HepG2 (cell line): ENCODE data around the gene OSBPL9. TPM values are rescaled to one million over a fixed set of nuclear protein-coding genes. Genes with fewer than 3 reads are reported as not detected.

ENCODE experiments used
- ATAC-seq: fragments of 200-7000 bp; cut with Tn5 transposase; 3 replicates; pipeline ENCODE4 v1.9.1; 2020; ENCODE audit warnings: mild to moderate bottlenecking, moderate library complexity
- BruUV-seq: library from RNA; stranded (reverse); fragments of 400-500 nt; replicated peaks from 2 replicates; lab custom pipeline; 2021; lab: Mats Ljungman, UMichigan
- CTCF ChIA-PET: fragments of 300-600 bp; formaldehyde crosslinking; extraction: SDS; loops from one replicate; lab custom pipeline; 2021; ENCODE audit warnings: low total read pairs, inconsistent platforms, low intra/inter-chr PET ratio; lab: Yijun Ruan, JAX
- POLR2A ChIA-PET: fragments of 350-600 bp; sonication (Branson Sonifier 250); formaldehyde crosslinking; loops from one replicate; lab custom pipeline; 2020; ENCODE audit warnings: antibody characterized with exemption, inconsistent platforms; lab: Yijun Ruan, JAX
- DNase-seq: peaks from one replicate; pipeline ENCODE4 v3.0.0-alpha.2; 2015; ENCODE audit warnings: low spot score
- FAIRE-seq: peaks from 3 replicates; lab custom pipeline; 2011; peaks lifted over from hg19 to GRCh38; lab: Jason Lieb, UNC
- H2AFZ ChIP-seq: one replicate; pipeline ENCODE4 v1.6.1; 2011; ENCODE audit warnings: low read length, inconsistent platforms
- H3K27ac ChIP-seq: fragments of 300-600 bp; 3 replicates; pipeline ENCODE4 v1.8.0; 2011; ENCODE audit warnings: mixed run types, mild to moderate bottlenecking, mixed read lengths, low read length, inconsistent platforms; ENCODE audit not compliant: insufficient read depth; ENCODE audit errors: extremely low read length
- H3K27me3 ChIP-seq, 2 experiments: fragments of 200-600 bp in 1 of 2; 2 replicates in 1 of 2; 3 replicates in 1 of 2; pipeline versions ENCODE4 v1.6.0 to v1.8.0; 2011; ENCODE audit warnings: low read length in 2 of 2, mild to moderate bottlenecking in 2 of 2, moderate library complexity in 2 of 2, inconsistent platforms in 1 of 2; ENCODE audit not compliant: insufficient read depth in 2 of 2, control insufficient read depth in 1 of 2
- H3K36me3 ChIP-seq, 2 experiments: fragments of 200-600 bp in 1 of 2; replicated peaks in 1 of 2; 2 replicates in 1 of 2; 3 replicates in 1 of 2; pipeline versions ENCODE4 v1.5.1 to v1.8.0; 2011; ENCODE audit warnings: low read length in 2 of 2, inconsistent platforms in 1 of 2; ENCODE audit not compliant: insufficient read depth in 2 of 2, control insufficient read depth in 1 of 2
- H3K4me1 ChIP-seq: 2 replicates; pipeline ENCODE4 v1.5.1; 2012; ENCODE audit warnings: low read length, inconsistent platforms; ENCODE audit not compliant: insufficient read depth
- H3K4me2 ChIP-seq: 2 replicates; pipeline ENCODE4 v1.6.0; 2011; ENCODE audit warnings: low read depth, low read length, inconsistent platforms
- H3K4me3 ChIP-seq, 3 experiments: fragments of 200-600 bp in 1 of 3; sonication (generic), shearing (Covaris generic) in 1 of 3; replicated peaks in 1 of 3; 2 replicates each; pipeline ENCODE4 v1.5.1; 2011 to 2016; ENCODE audit warnings: low read length in 3 of 3, inconsistent platforms in 2 of 3, low read depth in 2 of 3, mild to moderate bottlenecking in 2 of 3, control low read depth in 1 of 3, mixed read lengths in 1 of 3; ENCODE audit not compliant: insufficient read depth in 1 of 3
- H3K79me2 ChIP-seq: one replicate; pipeline ENCODE4 v1.6.1; 2011; ENCODE audit warnings: low read length, inconsistent platforms; ENCODE audit not compliant: insufficient read depth
- H3K9ac ChIP-seq: 2 replicates; pipeline ENCODE4 v1.6.0; 2011; ENCODE audit warnings: mild to moderate bottlenecking, low read depth, low read length, inconsistent platforms; ENCODE audit not compliant: insufficient read depth
- H3K9me3 ChIP-seq: 2 replicates; pipeline ENCODE4 v1.5.1; 2012; ENCODE audit warnings: mild to moderate bottlenecking, low read length
- H4K20me1 ChIP-seq: 2 replicates; pipeline ENCODE4 v1.6.0; 2011; ENCODE audit warnings: inconsistent platforms, mild to moderate bottlenecking, low read length, moderate library complexity; ENCODE audit not compliant: insufficient read depth
- ATAD3A ChIP-seq: sonication (generic); formaldehyde crosslinking; IDR thresholded peaks from 2 replicates; pipeline ENCODE4 v1.4.0; 2020; ENCODE audit warnings: missing genetic modification reagents
- FOXK2 ChIP-seq: fragments of 450-650 bp; IDR thresholded peaks from 2 replicates; pipeline ENCODE4 v1.6.1; 2016
- GMEB2 ChIP-seq: IDR thresholded peaks from 2 replicates; pipeline ENCODE4 v1.6.1; 2016; ENCODE audit warnings: missing biosample characterization, missing genetic modification reagents, low read depth
- HOXA7 ChIP-seq: sonication (generic); formaldehyde crosslinking; IDR thresholded peaks from 2 replicates; pipeline ENCODE4 v1.8.1; 2022; ENCODE audit warnings: mild to moderate bottlenecking, missing genetic modification reagents, moderate library complexity
- JUND ChIP-seq: sonication (generic); formaldehyde crosslinking; IDR thresholded peaks from 2 replicates; pipeline ENCODE4 v1.8.0; 2022; ENCODE audit warnings: mild to moderate bottlenecking, missing genetic modification reagents
- NFAT5 ChIP-seq: sonication (generic); formaldehyde crosslinking; IDR thresholded peaks from 2 replicates; pipeline ENCODE4 v1.4.0; 2020; ENCODE audit warnings: missing genetic modification reagents
- NFKB2 ChIP-seq: sonication (generic); formaldehyde crosslinking; IDR thresholded peaks from 2 replicates; pipeline ENCODE4 v1.4.0; 2020; ENCODE audit warnings: missing genetic modification reagents, borderline replicate concordance
- NR3C1 ChIP-seq: sonication (generic); formaldehyde crosslinking; IDR thresholded peaks from 2 replicates; pipeline ENCODE4 v1.4.0; 2020; ENCODE audit warnings: missing genetic modification reagents
- SMARCE1 ChIP-seq: fragments of 450-650 bp; IDR thresholded peaks from 2 replicates; pipeline ENCODE4 v1.6.1; 2017; ENCODE audit warnings: borderline replicate concordance
- ZBTB10 ChIP-seq: sonication (generic); formaldehyde crosslinking; IDR thresholded peaks from 2 replicates; pipeline ENCODE4 v1.4.0; 2020; ENCODE audit warnings: missing genetic modification reagents, borderline replicate concordance
- ZNF749 ChIP-seq: sonication (generic); formaldehyde crosslinking; IDR thresholded peaks from 2 replicates; pipeline ENCODE4 v1.8.0; 2022; ENCODE audit warnings: mild to moderate bottlenecking, missing genetic modification reagents, moderate library complexity, borderline replicate concordance
- WGBS: methylation state at CpG from one replicate; pipeline ENCODE4 v1.1.6; 2017; ENCODE audit warnings: low lambda C conversion rate; 5-methylcytosine and 5-hydroxymethylcytosine counted together
- in situ Hi-C: cut with HindIII; loops from 2 replicates; pipeline ENCODE4 v1.10.0; 2017; ENCODE audit warnings: low pct_unique_long_range_greater_than_20kb; ENCODE audit not compliant: extremely low pct_ligation_motif_present
- intact Hi-C: fragments of 100-400 bp; cut with micrococcal nuclease; formaldehyde crosslinking; loops from one replicate; pipeline ENCODE4 v1.10.0; 2022; ENCODE audit not compliant: unreplicated experiment
- polyA plus RNA-seq, 8 experiments: library from polyadenylated mRNA; depleted of rRNA in 3 of 8; stranded (reverse) in 7 of 8; unstranded in 1 of 8; fragments of >200 nt; fragmentation: Illumina TruSeq in 4 of 8; extraction: Trizol in 4 of 8; gene quantifications; 2 replicates each; pipeline versions ENCODE4 v1.2.1 to v1.2.3, GENCODE V29; 2011 to 2016; ENCODE audit warnings: low read depth in 4 of 8, missing spikeins in 1 of 8, mixed read lengths in 1 of 8; ENCODE audit not compliant: insufficient read depth in 1 of 8
- total RNA-seq, 5 experiments: library from RNA; depleted of rRNA; stranded (reverse); fragments of >200 nt; fragmentation: Illumina TruSeq; extraction: Trizol; gene quantifications; 2 replicates each; pipeline ENCODE4 v1.2.3, GENCODE V29; 2016; ENCODE audit warnings: low read depth in 1 of 5

OSBPL9 gene
- total and polyA plus RNA-seq, 2 of the 13 experiments (the other 11 are each of a cell fraction or from before 2014, with no cell fraction given), result 83.6 to 142 TPM

GRCh38 chr1:51630393-51630792 lies 13.5 kb downstream of the OSBPL9 start (continued):
- TF ChIP-seq NFAT5 (CRISPR knock-in tag), result no peak
- TF ChIP-seq FOXK2, result no peak
- TF ChIP-seq SMARCE1, result no peak
- TF ChIP-seq HOXA7, result no peak
- TF ChIP-seq GMEB2, result no peak

- POLR2A ChIA-PET, result no interaction called here
- no peak for TF ChIP-seq ZBTB10
- TF ChIP-seq ZNF749 (CRISPR knock-in tag), result no peak
- TF ChIP-seq NFKB2 (CRISPR knock-in tag), result no peak
- no peak for TF ChIP-seq JUND (CRISPR knock-in tag)
- no peak for TF ChIP-seq NR3C1 (CRISPR knock-in tag)
- TF ChIP-seq ATAD3A (CRISPR knock-in tag), result no peak
- TF ChIP-seq, all 625 proteins: peak for 0
- intact Hi-C loops, result no loop called here
- CTCF ChIA-PET, result no interaction called here
- BruUV-seq, result no TSS peak
- Histone ChIP-seq H3K4me2 (no peak overlapping the region), H3K36me3 (no peaks in the 10 kb centered on the region), H3K9me3 (no peaks in the 10 kb centered on the region), H3K4me3 (no peak overlapping the region), H3K79me2 (peaks cover 34% of the 10 kb centered on the region), H3K4me1 (peaks cover 14% of the 10 kb centered on the region), H4K20me1 (no peaks in the 10 kb centered on the region), H3K27ac (no peak overlapping the region), H3K27me3 (no peaks in the 10 kb centered on the region), H2AFZ (no peak overlapping the region), H3K9ac (no peak overlapping the region)
- in situ Hi-C loops, result no loop called here
- FAIRE-seq (no peak), DNase-seq (no peak), ATAC-seq (no peak)
- 93% methylated on average over 3 of the region's 3 CpGs for WGBS
These were observed 14.0 kb downstream of the OSBPL9 start for GRCh38 chr1:51630922-51631321.
